SK-N-SH treated with all-trans-retinoic acid at 6 μM for 48 hours (cell line): ENCODE results near the gene PIMREG.

Source experiments
- ATAC-seq: fragments of 200-7000 bp; cut with Tn5 transposase; 3 replicates; pipeline ENCODE4 v1.9.1; 2020; ENCODE audit warnings: mild to moderate bottlenecking, moderate library complexity
- ARNTL ChIP-seq: fragments of 450-650 bp; formaldehyde crosslinking; IDR thresholded peaks from 2 replicates; pipeline ENCODE4 v1.5.0; 2020; ENCODE audit warnings: low read depth, mild to moderate bottlenecking, moderate library complexity, borderline replicate concordance
- BACH2 ChIP-seq: fragments of 250-450 bp; sonication (Bioruptor Pico); IDR thresholded peaks from 2 replicates; pipeline ENCODE4 v1.9.0; 2021; ENCODE audit warnings: mild to moderate bottlenecking, borderline replicate concordance
- CREB5 ChIP-seq: fragments of 250-450 bp; sonication (Bioruptor Pico); IDR thresholded peaks from 2 replicates; pipeline ENCODE4 v1.5.1; 2020; ENCODE audit warnings: low read depth, mild to moderate bottlenecking, moderate library complexity
- CSDC2 ChIP-seq: fragments of 250-450 bp; sonication (Bioruptor Pico); IDR thresholded peaks from 2 replicates; pipeline ENCODE4 v1.5.0; 2020; ENCODE audit warnings: mild to moderate bottlenecking, moderate library complexity
- CSRNP3 ChIP-seq: fragments of 250-450 bp; sonication (Bioruptor Pico); IDR thresholded peaks from 2 replicates; pipeline ENCODE4 v1.5.1; 2021; ENCODE audit warnings: mild to moderate bottlenecking, moderate library complexity
- ESRRG ChIP-seq: fragments of 250-450 bp; sonication (Bioruptor Pico); IDR thresholded peaks from 2 replicates; pipeline ENCODE4 v1.6.1; 2021; ENCODE audit warnings: mild to moderate bottlenecking
- ISL1 ChIP-seq: fragments of 250-450 bp; sonication (Bioruptor Pico); IDR thresholded peaks from 2 replicates; pipeline ENCODE4 v2.1.2; 2022; ENCODE audit warnings: mild to moderate bottlenecking, moderate library complexity
- OSR1 ChIP-seq: fragments of 250-450 bp; sonication (Bioruptor Pico); IDR thresholded peaks from 2 replicates; pipeline ENCODE4 v1.8.0; 2022; ENCODE audit warnings: moderate library complexity, mild to moderate bottlenecking, inconsistent platforms
- PATZ1 ChIP-seq: fragments of 250-450 bp; sonication (Bioruptor Pico); IDR thresholded peaks from 2 replicates; pipeline ENCODE4 v1.8.0; 2020; ENCODE audit warnings: mild to moderate bottlenecking, moderate library complexity, borderline replicate concordance
- POU6F1 ChIP-seq: fragments of 250-450 bp; sonication (Bioruptor Pico); IDR thresholded peaks from 2 replicates; pipeline ENCODE4 v1.8.0; 2021; ENCODE audit warnings: low read depth, mild to moderate bottlenecking, moderate library complexity, borderline replicate concordance
- RARB ChIP-seq: fragments of 250-450 bp; sonication (Bioruptor Pico); IDR thresholded peaks from 2 replicates; pipeline ENCODE4 v1.8.0; 2021; ENCODE audit warnings: mild to moderate bottlenecking, moderate library complexity
- SNAI2 ChIP-seq: fragments of 250-450 bp; sonication (Bioruptor Pico); IDR thresholded peaks from 2 replicates; pipeline ENCODE4 v1.5.0; 2020; ENCODE audit warnings: mild to moderate bottlenecking, moderate library complexity
- TCF4 ChIP-seq: fragments of 250-450 bp; sonication (Bioruptor Pico); IDR thresholded peaks from 2 replicates; pipeline ENCODE4 v1.8.0; 2021; ENCODE audit warnings: mild to moderate bottlenecking, moderate library complexity, borderline replicate concordance
- TSHZ2 ChIP-seq: fragments of 250-450 bp; sonication (Bioruptor Pico); IDR thresholded peaks from 2 replicates; pipeline ENCODE4 v1.5.0; 2020; ENCODE audit warnings: mild to moderate bottlenecking, moderate library complexity
- ZC3H10 ChIP-seq: fragments of 250-450 bp; sonication (Bioruptor Pico); IDR thresholded peaks from 2 replicates; pipeline ENCODE4 v1.5.1; 2021; ENCODE audit warnings: mild to moderate bottlenecking, moderate library complexity
- ZFP3 ChIP-seq: fragments of 250-450 bp; sonication (Bioruptor Pico); IDR thresholded peaks from 2 replicates; pipeline ENCODE4 v1.5.0; 2020; ENCODE audit warnings: mild to moderate bottlenecking, moderate library complexity
- ZFP30 ChIP-seq: fragments of 450-650 bp; formaldehyde crosslinking; IDR thresholded peaks from 2 replicates; pipeline ENCODE4 v1.5.0; 2022; ENCODE audit warnings: mild to moderate bottlenecking, moderate library complexity
- ZNF565 ChIP-seq: fragments of 450-650 bp; formaldehyde crosslinking; conservative IDR thresholded peaks from 2 replicates; pipeline ENCODE4 v1.5.0; 2020; ENCODE audit warnings: low read depth, mild to moderate bottlenecking, moderate library complexity
- ZNF70 ChIP-seq: fragments of 450-650 bp; formaldehyde crosslinking; IDR thresholded peaks from 2 replicates; pipeline ENCODE4 v1.5.0; 2020; ENCODE audit warnings: mild to moderate bottlenecking, moderate library complexity
- ZNF8 ChIP-seq: fragments of 450-650 bp; formaldehyde crosslinking; IDR thresholded peaks from 2 replicates; pipeline ENCODE4 v1.5.0; 2020; ENCODE audit warnings: mild to moderate bottlenecking, moderate library complexity

PIMREG gene

GRCh38 chr17:6495450-6496115 is 51.3 kb downstream of the PIMREG start (continued):
- no peak for TF ChIP-seq BACH2 (CRISPR knock-in tag)
- TF ChIP-seq ISL1 (CRISPR knock-in tag): no peak
- no peak for TF ChIP-seq ZNF565
- TF ChIP-seq RARB (CRISPR knock-in tag): no peak
- TF ChIP-seq, all 23 proteins: peak for 0

GRCh38 chr17:6496116-6496481 is 51.8 kb downstream of the PIMREG start:
- ATAC-seq: no peak
- no peak for TF ChIP-seq ZNF70 (CRISPR knock-in tag)

GRCh38 chr17:6496640-6497441 is 52.6 kb downstream of the PIMREG start:
- TF ChIP-seq ISL1 (CRISPR knock-in tag): no peak
- TF ChIP-seq ZFP3 (CRISPR knock-in tag): no peak
- no peak for TF ChIP-seq CSDC2 (CRISPR knock-in tag)
- TF ChIP-seq SNAI2 (CRISPR knock-in tag): no peak
- TF ChIP-seq CSRNP3: no peak
- no peak for TF ChIP-seq OSR1 (CRISPR knock-in tag)
- TF ChIP-seq CREB5 (CRISPR knock-in tag): no peak
- no peak for TF ChIP-seq PATZ1 (CRISPR knock-in tag)
- TF ChIP-seq ARNTL (CRISPR knock-in tag): no peak
- no peak for TF ChIP-seq POU6F1 (CRISPR knock-in tag)
- TF ChIP-seq ZNF8: no peak
- TF ChIP-seq RARB (CRISPR knock-in tag): no peak
- TF ChIP-seq TSHZ2 (CRISPR knock-in tag): no peak
- TF ChIP-seq ZFP30 (CRISPR knock-in tag): no peak
- TF ChIP-seq BACH2 (CRISPR knock-in tag): no peak
- TF ChIP-seq ESRRG (CRISPR knock-in tag): no peak
- TF ChIP-seq TCF4: no peak
- TF ChIP-seq ZNF70 (CRISPR knock-in tag): no peak
- TF ChIP-seq ZC3H10 (CRISPR knock-in tag): no peak
- no peak for TF ChIP-seq ZNF565
- ATAC-seq: peak; percentile 40; the same call in 2 of the 3 replicates
